KMS-11 (cell line): ENCODE measurements around the gene MYRIP.

Experiments used
- H2AFZ ChIP-seq: fragments of 200-600 bp; sonication (generic); 2 replicates; pipeline ENCODE4 v1.6.1; 2016; ENCODE audit warnings: antibody characterized with exemption, mixed run types, low read depth
- H3K27ac ChIP-seq: fragments of 200-600 bp; sonication (generic); 2 replicates; pipeline ENCODE4 v1.6.1; 2016; ENCODE audit warnings: mild to moderate bottlenecking, mixed run types
- H3K27me3 ChIP-seq: fragments of 200-600 bp; sonication (generic); 2 replicates; pipeline ENCODE4 v1.6.1; 2017; ENCODE audit warnings: mild to moderate bottlenecking, low read depth, mixed run types, moderate library complexity; ENCODE audit not compliant: insufficient read depth
- H3K36me3 ChIP-seq: fragments of 200-600 bp; sonication (generic); 2 replicates; pipeline ENCODE4 v1.6.1; 2017; ENCODE audit warnings: mild to moderate bottlenecking, mixed run types; ENCODE audit not compliant: insufficient read depth
- H3K4me1 ChIP-seq: fragments of 200-600 bp; sonication (generic); 2 replicates; pipeline ENCODE4 v1.6.1; 2016; ENCODE audit warnings: mild to moderate bottlenecking, low read depth, mixed run types; ENCODE audit not compliant: poor library complexity, severe bottlenecking
- H3K4me2 ChIP-seq: fragments of 200-600 bp; sonication (generic); 2 replicates; pipeline ENCODE4 v1.7.0; 2016; ENCODE audit warnings: mild to moderate bottlenecking, mixed run types
- H3K4me3 ChIP-seq: fragments of 200-600 bp; sonication (generic); IDR thresholded peaks from 2 replicates; pipeline ENCODE4 v1.6.1; 2017; ENCODE audit warnings: low read depth, low read length, mixed read lengths; ENCODE audit not compliant: insufficient read depth
- H3K79me2 ChIP-seq: fragments of 200-600 bp; sonication (generic); 2 replicates; pipeline ENCODE4 v1.6.1; 2016; ENCODE audit warnings: low read depth, mixed run types; ENCODE audit not compliant: insufficient read depth
- H3K9ac ChIP-seq: fragments of 200-600 bp; sonication (generic); 2 replicates; pipeline ENCODE4 v1.6.1; 2016; ENCODE audit warnings: mild to moderate bottlenecking, mixed run types
- H4K20me1 ChIP-seq: fragments of 200-600 bp; sonication (generic); 2 replicates; pipeline ENCODE4 v1.6.1; 2016; ENCODE audit warnings: mild to moderate bottlenecking, mixed run types; ENCODE audit not compliant: insufficient read depth
- CTCF ChIP-seq: fragments of 200-600 bp; sonication (generic); conservative IDR thresholded peaks from 2 replicates; pipeline ENCODE4 v1.6.1; 2017; ENCODE audit warnings: low read depth, mild to moderate bottlenecking, antibody characterized with exemption, low read length, moderate library complexity, mixed read lengths

MYRIP gene

GRCh38 chr3:39910826-39911464 lies 101.5 kb downstream of the MYRIP start:
- no peak for TF ChIP-seq CTCF
- Histone ChIP-seq H3K9ac (no peak overlapping the region), H3K27me3 (no peaks in the 10 kb centered on the region), H4K20me1 (no peaks in the 10 kb centered on the region), H3K27ac (no peak overlapping the region), H3K4me1 (no peaks in the 10 kb centered on the region), H2AFZ (no peak overlapping the region), H3K79me2 (no peaks in the 10 kb centered on the region), H3K36me3 (no peaks in the 10 kb centered on the region), H3K4me3 (no peak overlapping the region), H3K4me2 (no peak overlapping the region)

- H3K36me3 ChIP-seq: no peaks in the 10 kb centered on the region
- H3K27me3 ChIP-seq: no peaks in the 10 kb centered on the region
- H4K20me1 ChIP-seq: no peaks in the 10 kb centered on the region
- TF ChIP-seq CTCF: no peak
- no peak overlapping the region for H2AFZ ChIP-seq
- no peak overlapping the region for H3K9ac ChIP-seq
- H3K4me1 ChIP-seq: no peaks in the 10 kb centered on the region
- no peak overlapping the region for H3K27ac ChIP-seq
- H3K4me3 ChIP-seq: no peak overlapping the region
- H3K4me2 ChIP-seq: no peak overlapping the region
- H3K79me2 ChIP-seq: no peaks in the 10 kb centered on the region
Measured at GRCh38 chr3:39911465-39912309, 102.3 kb downstream of the MYRIP start.

- Histone ChIP-seq H3K36me3 (no peaks in the 10 kb centered on the region), H3K9ac (no peak overlapping the region), H4K20me1 (no peaks in the 10 kb centered on the region), H3K27ac (no peak overlapping the region), H3K4me3 (no peak overlapping the region), H3K27me3 (no peaks in the 10 kb centered on the region), H3K79me2 (no peaks in the 10 kb centered on the region), H2AFZ (no peak overlapping the region), H3K4me1 (no peaks in the 10 kb centered on the region), H3K4me2 (no peak overlapping the region)
- TF ChIP-seq CTCF: no peak
Measured at GRCh38 chr3:39915027-39915426, 105.6 kb downstream of the MYRIP start.

- no peaks in the 10 kb centered on the region for H3K79me2 ChIP-seq
- H2AFZ ChIP-seq: no peak overlapping the region
- H4K20me1 ChIP-seq: no peaks in the 10 kb centered on the region
- H3K27me3 ChIP-seq: no peaks in the 10 kb centered on the region
- H3K9ac ChIP-seq: no peak overlapping the region
- H3K4me3 ChIP-seq: no peak overlapping the region
- H3K4me1 ChIP-seq: no peaks in the 10 kb centered on the region
- H3K36me3 ChIP-seq: no peaks in the 10 kb centered on the region
- TF ChIP-seq CTCF: no peak
- H3K27ac ChIP-seq: no peak overlapping the region
- no peak overlapping the region for H3K4me2 ChIP-seq
Measured at GRCh38 chr3:39917065-39917773, 107.8 kb downstream of the MYRIP start.
